ENCODE measurements around the gene LIPE.

The LIPE gene

GRCh38 chr19:42388851-42389489 is 38.2 kb downstream of the LIPE start:
- H2AFZ ChIP-seq (ENCODE audit: low read length), result no peak overlapping the region
- no peak overlapping the region for H3K4me2 ChIP-seq (ENCODE audit: low read length)
- no peaks in the 10 kb centered on the region for H3F3A ChIP-seq (ENCODE audit: insufficient read depth, low read length)
- no peaks in the 10 kb centered on the region for H3K9me3 ChIP-seq (ENCODE audit: low read length)
- H3K4me1 ChIP-seq (ENCODE audit: insufficient read depth, low read length, severe bottlenecking), result peaks cover 7% of the 10 kb centered on the region
- no peaks in the 10 kb centered on the region for H3K36me3 ChIP-seq (ENCODE audit: insufficient read depth, low read length)
- H4K20me1 ChIP-seq (ENCODE audit: insufficient read depth, low read length), result no peaks in the 10 kb centered on the region
- no peak for TF ChIP-seq EZH2 (IDR thresholded peaks at IDR 0.05; ENCODE audit: borderline replicate concordance, low read length)
- TF ChIP-seq, protein P1, sequence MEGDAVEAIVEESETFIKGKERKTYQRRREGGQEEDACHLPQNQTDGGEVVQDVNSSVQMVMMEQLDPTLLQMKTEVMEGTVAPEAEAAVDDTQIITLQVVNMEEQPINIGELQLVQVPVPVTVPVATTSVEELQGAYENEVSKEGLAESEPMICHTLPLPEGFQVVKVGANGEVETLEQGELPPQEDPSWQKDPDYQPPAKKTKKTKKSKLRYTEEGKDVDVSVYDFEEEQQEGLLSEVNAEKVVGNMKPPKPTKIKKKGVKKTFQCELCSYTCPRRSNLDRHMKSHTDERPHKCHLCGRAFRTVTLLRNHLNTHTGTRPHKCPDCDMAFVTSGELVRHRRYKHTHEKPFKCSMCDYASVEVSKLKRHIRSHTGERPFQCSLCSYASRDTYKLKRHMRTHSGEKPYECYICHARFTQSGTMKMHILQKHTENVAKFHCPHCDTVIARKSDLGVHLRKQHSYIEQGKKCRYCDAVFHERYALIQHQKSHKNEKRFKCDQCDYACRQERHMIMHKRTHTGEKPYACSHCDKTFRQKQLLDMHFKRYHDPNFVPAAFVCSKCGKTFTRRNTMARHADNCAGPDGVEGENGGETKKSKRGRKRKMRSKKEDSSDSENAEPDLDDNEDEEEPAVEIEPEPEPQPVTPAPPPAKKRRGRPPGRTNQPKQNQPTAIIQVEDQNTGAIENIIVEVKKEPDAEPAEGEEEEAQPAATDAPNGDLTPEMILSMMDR (IDR thresholded peaks at IDR 0.05; ENCODE audit: low read length), result no peak
- no peaks in the 10 kb centered on the region; the same call in 1 of the 2 replicates for H3K27me3 ChIP-seq (ENCODE audit: insufficient read depth, low read length)
- H3K79me2 ChIP-seq (ENCODE audit: insufficient read depth, low read length), result no peaks in the 10 kb centered on the region
- no peak overlapping the region for H3K27ac ChIP-seq (ENCODE audit: low read depth, low read length, poor library complexity, severe bottlenecking)
- no peak overlapping the region for H3K9ac ChIP-seq (ENCODE audit: low read length)
- H3K9me2 ChIP-seq (ENCODE audit: low read depth, low read length), result no peaks in the 10 kb centered on the region
- H3K4me3 ChIP-seq (ENCODE audit: low read depth, low read length, poor library complexity, severe bottlenecking), result no peak overlapping the region

GRCh38 chr19:42386974-42387707 is 40.0 kb downstream of the LIPE start:
- Histone ChIP-seq H3K9me3 (ENCODE audit: low read length) (no peaks in the 10 kb centered on the region), H3K36me3 (ENCODE audit: insufficient read depth, low read length) (no peaks in the 10 kb centered on the region), H3K9me2 (ENCODE audit: low read depth, low read length) (no peaks in the 10 kb centered on the region), H3F3A (ENCODE audit: insufficient read depth, low read length) (no peaks in the 10 kb centered on the region), H3K9ac (ENCODE audit: low read length) (peak overlapping the region; percentile 26; the same call in 1 of the 2 replicates), H3K27ac (ENCODE audit: low read depth, low read length, poor library complexity, severe bottlenecking) (no peak overlapping the region), H3K27me3 (ENCODE audit: insufficient read depth, low read length) (no peaks in the 10 kb centered on the region; the same call in 1 of the 2 replicates), H3K4me3 (ENCODE audit: low read depth, low read length, poor library complexity, severe bottlenecking) (peak overlapping the region; percentile 53), H4K20me1 (ENCODE audit: insufficient read depth, low read length) (no peaks in the 10 kb centered on the region), H3K79me2 (ENCODE audit: insufficient read depth, low read length) (no peaks in the 10 kb centered on the region), H3K4me2 (ENCODE audit: low read length) (peak overlapping the region; percentile 64), H3K4me1 (ENCODE audit: insufficient read depth, low read length, severe bottlenecking) (peaks cover 7% of the 10 kb centered on the region), H2AFZ (ENCODE audit: low read length) (no peak overlapping the region)
- no peak for TF ChIP-seq EZH2 (IDR thresholded peaks at IDR 0.05; ENCODE audit: borderline replicate concordance, low read length)
- TF ChIP-seq, protein P1 (IDR thresholded peaks at IDR 0.05; ENCODE audit: low read length), result peak; percentile 72

DNA sequence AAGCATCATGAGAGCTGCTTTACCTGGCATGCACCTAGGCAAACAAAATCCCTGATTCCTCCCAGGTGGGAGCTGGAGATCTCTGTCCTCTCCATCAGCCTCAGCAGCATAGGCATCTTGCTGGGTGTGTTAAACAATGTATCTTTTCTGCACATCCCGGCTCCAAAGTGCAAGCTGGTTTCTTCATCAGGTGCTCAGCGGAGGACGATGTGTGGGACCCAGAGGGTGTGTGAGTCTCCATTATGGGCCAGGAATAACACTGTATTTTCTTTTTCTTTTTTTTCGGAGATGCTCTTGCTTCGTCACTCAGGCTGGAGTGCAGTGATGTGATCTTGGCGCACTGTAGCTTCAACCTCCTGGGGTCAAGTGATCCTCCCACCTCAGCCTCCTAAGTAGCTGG is 47.0 kb downstream of the LIPE start:
- H3K36me3 ChIP-seq (ENCODE audit: insufficient read depth, low read length), result no peaks in the 10 kb centered on the region; the same call in 1 of the 2 replicates
- H3K9me3 ChIP-seq (ENCODE audit: low read length), result no peaks in the 10 kb centered on the region
- no peak overlapping the region for H3K4me3 ChIP-seq (ENCODE audit: low read depth, low read length, poor library complexity, severe bottlenecking)
- TF ChIP-seq, protein P1 (IDR thresholded peaks at IDR 0.05; ENCODE audit: low read length), result no peak
- TF ChIP-seq EZH2 (IDR thresholded peaks at IDR 0.05; ENCODE audit: borderline replicate concordance, low read length), result no peak
- H3F3A ChIP-seq (ENCODE audit: insufficient read depth, low read length), result no peaks in the 10 kb centered on the region
- H3K4me2 ChIP-seq (ENCODE audit: low read length), result no peak overlapping the region
- H3K79me2 ChIP-seq (ENCODE audit: insufficient read depth, low read length), result no peaks in the 10 kb centered on the region
- no peak overlapping the region for H3K9ac ChIP-seq (ENCODE audit: low read length)
- no peaks in the 10 kb centered on the region for H4K20me1 ChIP-seq (ENCODE audit: insufficient read depth, low read length)
- no peaks in the 10 kb centered on the region for H3K9me2 ChIP-seq (ENCODE audit: low read depth, low read length)
- H3K27ac ChIP-seq (ENCODE audit: low read depth, low read length, poor library complexity, severe bottlenecking), result no peak overlapping the region
- H2AFZ ChIP-seq (ENCODE audit: low read length), result no peak overlapping the region
- peaks cover 13% of the 10 kb centered on the region for H3K27me3 ChIP-seq (ENCODE audit: insufficient read depth, low read length)
- no peaks in the 10 kb centered on the region for H3K4me1 ChIP-seq (ENCODE audit: insufficient read depth, low read length, severe bottlenecking)

Measured in OCI-LY1 (cell line).